Measurements from ENCODE around the gene APOBEC3C.
"Not testable (repeated sequence)": the region's sequence is repeated elsewhere in the genome, so short reads cannot be mapped to it uniquely, and the experiment has no call there.

The APOBEC3C gene

DNA sequence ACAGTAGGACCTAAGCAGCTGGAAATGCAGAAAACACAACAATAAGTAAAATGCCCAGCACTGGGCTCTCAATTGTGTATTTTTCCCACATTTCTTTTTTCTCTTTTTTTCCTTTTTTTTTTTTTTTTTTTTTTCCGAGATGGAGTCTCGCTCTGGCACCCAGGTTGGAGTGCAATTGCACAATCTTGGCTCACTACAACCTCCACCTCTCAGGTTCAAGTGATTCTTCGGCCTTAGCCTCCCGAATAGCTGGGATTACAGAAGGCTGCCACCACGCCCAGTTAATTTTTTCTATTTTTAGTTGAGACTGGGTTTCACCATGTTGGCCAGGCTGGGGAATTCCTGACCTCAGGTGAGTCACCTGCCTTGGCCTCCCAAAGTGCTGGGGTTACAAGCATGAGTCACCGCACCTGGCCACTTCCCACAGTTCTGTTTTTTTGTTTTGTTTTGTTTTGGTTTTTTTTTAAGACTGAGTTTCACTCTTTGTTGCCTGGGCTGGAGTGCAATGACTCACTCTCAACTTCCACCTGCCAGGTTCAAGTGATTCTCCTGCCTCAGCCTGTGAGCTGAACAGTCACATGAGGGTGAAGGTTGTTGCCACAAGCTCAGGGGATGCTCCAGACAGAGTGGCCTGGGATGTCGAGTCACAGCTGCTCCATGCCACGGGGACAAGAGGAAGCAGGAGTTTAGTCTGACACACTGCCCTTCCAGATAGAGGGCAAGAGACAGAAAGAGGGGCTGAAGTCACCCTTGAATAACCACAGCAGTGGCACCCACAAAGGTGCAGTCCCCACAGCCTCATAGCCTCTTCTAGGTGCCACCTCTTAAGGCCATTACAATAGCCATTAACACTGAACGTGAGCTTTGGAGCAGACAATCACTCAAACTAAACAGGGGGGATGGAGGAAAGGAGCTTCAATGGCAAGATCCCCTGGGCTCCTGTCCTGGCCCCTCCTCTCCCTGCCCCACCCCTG is 29.0 kb upstream of the APOBEC3C start:
- H3K4me1 ChIP-seq (ENCODE audit: control insufficient read depth, insufficient read depth, low read length); H3K36me3 ChIP-seq (ENCODE audit: control insufficient read depth, insufficient read depth, low read length); H3K27me3 ChIP-seq (ENCODE audit: control insufficient read depth, insufficient read depth, low read length); H3K9me3 ChIP-seq (ENCODE audit: control insufficient read depth, insufficient read depth, low read length); H3K9ac ChIP-seq (ENCODE audit: low read depth, low read length); H3K4me3 ChIP-seq (ENCODE audit: low read depth, low read length): not testable (repeated sequence)
- peak overlapping the region; percentile 51 for H3K27ac ChIP-seq (ENCODE audit: low read depth, low read length)

DNA sequence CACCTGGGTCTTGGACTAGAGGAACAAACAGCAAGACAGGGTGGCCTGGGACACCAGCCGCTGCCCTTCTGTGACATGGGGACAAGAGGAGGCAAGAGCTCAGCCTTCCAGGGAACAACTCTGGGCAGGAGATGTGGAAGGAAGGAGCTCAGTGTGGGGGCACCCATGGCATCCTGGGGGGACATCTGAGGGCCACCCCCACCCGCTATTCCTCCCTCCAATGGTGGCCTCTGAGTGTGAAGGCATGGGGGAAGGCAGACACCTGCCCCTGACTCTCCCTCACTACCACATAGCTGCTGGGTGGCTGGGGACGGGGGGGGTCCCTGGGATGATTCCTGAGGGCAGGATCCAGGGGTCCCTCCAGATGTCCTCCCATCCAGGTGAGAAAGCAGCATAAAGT is 27.4 kb upstream of the APOBEC3C start:
- no peaks in the 10 kb centered on the region for H3K36me3 ChIP-seq (ENCODE audit: control insufficient read depth, insufficient read depth, low read length)
- H3K4me1 ChIP-seq (ENCODE audit: control insufficient read depth, insufficient read depth, low read length): no peaks in the 10 kb centered on the region
- H3K4me3 ChIP-seq (ENCODE audit: low read depth, low read length): no peak overlapping the region
- H3K27ac ChIP-seq (ENCODE audit: low read depth, low read length): no peak overlapping the region
- no peaks in the 10 kb centered on the region; the same call in 1 of the 2 replicates for H3K9me3 ChIP-seq (ENCODE audit: control insufficient read depth, insufficient read depth, low read length)
- no peaks in the 10 kb centered on the region for H3K27me3 ChIP-seq (ENCODE audit: control insufficient read depth, insufficient read depth, low read length)
- H3K9ac ChIP-seq (ENCODE audit: low read depth, low read length): no peak overlapping the region

DNA sequence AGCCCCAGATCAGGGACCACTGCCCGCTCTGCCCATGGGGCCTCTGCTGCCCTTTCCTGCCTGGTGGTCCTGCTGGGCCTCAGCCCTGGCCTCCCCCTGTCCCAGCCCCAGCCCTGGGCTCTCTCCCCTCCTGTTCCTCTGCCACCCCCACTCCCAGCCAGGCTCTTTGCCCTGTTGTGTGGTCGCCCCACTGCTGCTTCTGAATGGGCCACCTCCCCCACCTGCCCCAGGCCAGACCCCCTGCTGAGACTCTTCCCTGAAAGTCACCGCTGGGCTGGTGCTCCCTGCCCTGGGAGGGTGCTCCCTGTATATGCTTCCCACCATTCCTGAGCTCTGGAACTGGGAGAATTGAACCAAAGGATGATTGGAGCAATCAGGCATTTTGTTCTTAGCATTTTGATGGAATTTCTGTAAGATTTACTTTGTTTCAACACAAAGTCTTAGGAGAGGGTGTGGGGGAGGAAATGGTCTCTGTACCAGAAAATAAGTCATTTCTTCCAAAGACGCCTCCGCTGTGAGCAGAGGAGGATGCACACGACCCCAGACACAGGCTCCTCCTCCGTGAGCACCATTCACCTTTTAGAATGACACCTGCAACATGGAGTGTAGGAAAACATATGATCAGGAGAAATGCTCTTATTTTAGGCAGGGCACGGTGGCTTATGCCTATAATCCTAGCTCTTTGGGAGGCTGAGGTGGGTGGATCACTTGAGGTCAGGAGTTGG is 26.7 kb upstream of the APOBEC3C start:
- Histone ChIP-seq H3K27me3 (ENCODE audit: control insufficient read depth, insufficient read depth, low read length) (no peaks in the 10 kb centered on the region), H3K9me3 (ENCODE audit: control insufficient read depth, insufficient read depth, low read length) (no peaks in the 10 kb centered on the region; the same call in 1 of the 2 replicates), H3K27ac (ENCODE audit: low read depth, low read length) (no peak overlapping the region)

DNA sequence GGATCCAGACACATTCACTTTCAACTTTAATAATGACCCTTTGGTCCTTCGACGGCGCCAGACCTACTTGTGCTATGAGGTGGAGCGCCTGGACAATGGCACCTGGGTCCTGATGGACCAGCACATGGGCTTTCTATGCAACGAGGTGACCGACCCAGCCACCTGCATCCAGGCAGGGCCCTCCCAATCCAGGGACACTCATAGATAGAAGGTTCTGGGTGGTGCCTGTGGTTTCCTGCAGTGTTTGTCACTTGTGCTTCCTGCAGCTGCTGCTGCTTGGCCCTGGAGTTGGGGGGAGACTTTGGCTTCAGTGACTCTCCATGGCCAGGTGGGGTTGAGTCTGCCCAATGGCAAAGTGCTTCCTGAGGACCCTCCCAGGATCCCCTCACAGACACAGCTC is 24.6 kb upstream of the APOBEC3C start:
- no peaks in the 10 kb centered on the region for H3K4me1 ChIP-seq (ENCODE audit: control insufficient read depth, insufficient read depth, low read length)

More for the DNA sequence above, 26.7 kb upstream of the APOBEC3C start:
- no peak overlapping the region for H3K9ac ChIP-seq (ENCODE audit: low read depth, low read length)
- H3K4me3 ChIP-seq (ENCODE audit: low read depth, low read length): no peak overlapping the region
- H3K36me3 ChIP-seq (ENCODE audit: control insufficient read depth, insufficient read depth, low read length): no peaks in the 10 kb centered on the region
- no peaks in the 10 kb centered on the region for H3K4me1 ChIP-seq (ENCODE audit: control insufficient read depth, insufficient read depth, low read length)

DNA sequence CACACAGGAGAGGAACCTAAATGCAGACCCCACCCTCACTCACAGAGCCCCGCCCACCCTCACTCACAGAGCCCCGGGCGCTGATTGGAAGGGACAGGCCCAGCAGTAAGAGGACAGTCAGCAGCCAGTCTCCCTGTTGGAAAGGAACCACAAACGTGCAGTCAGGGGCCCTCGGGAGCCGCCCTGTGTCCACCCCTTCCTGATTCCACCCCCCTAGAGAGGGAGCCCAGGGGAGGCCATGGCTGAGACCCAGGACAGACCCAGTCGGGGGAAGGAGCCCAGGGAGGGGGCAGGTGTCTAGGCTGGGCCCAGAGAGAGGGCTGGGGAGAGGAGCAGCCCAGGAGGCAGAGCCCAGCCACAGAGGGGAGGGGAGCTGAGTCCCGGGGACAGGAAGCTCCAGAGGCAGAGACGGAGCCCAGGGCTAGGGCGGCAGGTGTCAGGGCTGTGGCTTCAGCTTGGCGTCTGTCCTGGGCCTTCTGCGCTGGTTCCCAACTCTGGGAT is 21.1 kb upstream of the APOBEC3C start:
- H3K4me3 ChIP-seq (ENCODE audit: low read depth, low read length); H3K36me3 ChIP-seq (ENCODE audit: control insufficient read depth, insufficient read depth, low read length); H3K9ac ChIP-seq (ENCODE audit: low read depth, low read length); H3K9me3 ChIP-seq (ENCODE audit: control insufficient read depth, insufficient read depth, low read length); H3K4me1 ChIP-seq (ENCODE audit: control insufficient read depth, insufficient read depth, low read length); H3K27me3 ChIP-seq (ENCODE audit: control insufficient read depth, insufficient read depth, low read length): not testable (repeated sequence)
- peak overlapping the region; percentile 28 for H3K27ac ChIP-seq (ENCODE audit: low read depth, low read length)

More for the DNA sequence above, 24.6 kb upstream of the APOBEC3C start:
- Histone ChIP-seq H3K9me3 (ENCODE audit: control insufficient read depth, insufficient read depth, low read length) (no peaks in the 10 kb centered on the region), H3K9ac (ENCODE audit: low read depth, low read length) (no peak overlapping the region), H3K36me3 (ENCODE audit: control insufficient read depth, insufficient read depth, low read length) (no peaks in the 10 kb centered on the region), H3K27me3 (ENCODE audit: control insufficient read depth, insufficient read depth, low read length) (no peaks in the 10 kb centered on the region), H3K27ac (ENCODE audit: low read depth, low read length) (no peak overlapping the region), H3K4me3 (ENCODE audit: low read depth, low read length) (no peak overlapping the region)

DNA sequence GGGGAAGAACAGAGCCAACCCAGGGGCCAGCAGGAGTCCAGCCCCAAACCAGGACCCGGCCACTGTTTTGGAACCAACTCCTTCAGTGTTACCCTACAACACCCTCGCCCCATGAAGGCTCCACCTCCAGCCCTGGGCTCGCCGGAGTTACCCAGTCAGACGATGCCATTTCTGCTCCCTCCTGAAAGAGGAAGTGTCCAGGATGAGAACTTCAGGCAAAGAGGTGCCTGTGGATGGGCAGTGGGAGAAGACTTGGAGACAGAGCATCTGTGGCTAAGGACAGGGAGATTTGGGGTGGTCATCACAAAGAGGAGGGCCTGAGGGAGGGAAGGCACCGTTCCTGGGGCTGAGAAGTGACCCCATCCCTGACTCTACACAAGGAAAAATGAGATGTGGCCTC is 18.0 kb upstream of the APOBEC3C start:
- Histone ChIP-seq H3K9me3 (ENCODE audit: control insufficient read depth, insufficient read depth, low read length) (no peaks in the 10 kb centered on the region), H3K36me3 (ENCODE audit: control insufficient read depth, insufficient read depth, low read length) (no peaks in the 10 kb centered on the region), H3K27me3 (ENCODE audit: control insufficient read depth, insufficient read depth, low read length) (no peaks in the 10 kb centered on the region), H3K4me1 (ENCODE audit: control insufficient read depth, insufficient read depth, low read length) (no peaks in the 10 kb centered on the region; the same call in 1 of the 2 replicates), H3K27ac (ENCODE audit: low read depth, low read length) (no peak overlapping the region), H3K4me3 (ENCODE audit: low read depth, low read length) (no peak overlapping the region), H3K9ac (ENCODE audit: low read depth, low read length) (no peak overlapping the region)

DNA sequence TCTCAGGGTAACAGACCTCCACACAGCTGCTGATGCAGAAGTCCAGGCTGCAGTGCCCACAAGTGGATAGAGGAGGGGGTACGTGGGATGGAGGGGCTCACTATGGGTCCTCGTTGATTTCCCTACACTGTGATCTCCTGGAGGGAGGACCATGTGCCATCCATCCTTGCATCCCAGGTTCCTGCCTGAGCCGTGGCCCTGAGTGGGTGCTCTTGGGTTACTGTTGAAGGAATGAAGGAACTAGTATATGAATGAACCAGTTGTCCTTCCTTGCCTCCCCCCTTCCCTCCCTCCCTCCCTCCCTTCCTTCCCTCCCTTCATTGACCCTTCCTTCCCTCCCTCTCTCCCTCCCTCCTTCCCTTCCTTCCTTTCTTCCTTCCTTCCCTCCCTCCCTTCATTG is 16.5 kb upstream of the APOBEC3C start:
- no peaks in the 10 kb centered on the region for H3K36me3 ChIP-seq (ENCODE audit: control insufficient read depth, insufficient read depth, low read length)
- H3K9ac ChIP-seq (ENCODE audit: low read depth, low read length): no peak overlapping the region
- H3K27ac ChIP-seq (ENCODE audit: low read depth, low read length): peak overlapping the region; percentile 28

DNA sequence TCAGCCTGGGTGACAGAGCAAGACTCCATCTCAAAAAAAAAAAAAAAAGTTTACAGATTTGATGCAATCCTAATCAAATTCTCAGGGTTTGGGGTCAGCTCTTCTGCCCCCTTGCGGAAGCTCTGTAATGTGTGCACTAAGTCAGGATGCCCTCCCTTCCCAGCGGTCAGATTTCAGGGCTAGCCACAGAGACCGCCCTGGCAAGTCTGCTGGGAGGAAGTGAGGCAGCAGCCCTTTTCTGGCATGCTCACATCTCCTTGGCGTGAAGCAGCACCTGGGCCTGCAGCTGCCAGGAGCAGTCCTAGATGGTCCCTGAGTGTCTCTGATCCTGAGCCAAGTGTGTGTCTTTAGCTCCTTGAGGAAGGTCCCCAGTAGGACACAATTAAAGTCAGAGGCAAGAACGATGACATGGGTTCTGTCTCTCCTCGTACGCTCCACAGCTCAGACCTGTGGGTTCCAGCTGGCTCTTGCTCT is 10.9 kb upstream of the APOBEC3C start:
- Histone ChIP-seq H3K9me3 (ENCODE audit: control insufficient read depth, insufficient read depth, low read length) (no peaks in the 10 kb centered on the region), H3K27me3 (ENCODE audit: control insufficient read depth, insufficient read depth, low read length) (no peaks in the 10 kb centered on the region), H3K4me3 (ENCODE audit: low read depth, low read length) (no peak overlapping the region), H3K9ac (ENCODE audit: low read depth, low read length) (no peak overlapping the region), H3K4me1 (ENCODE audit: control insufficient read depth, insufficient read depth, low read length) (peaks cover 4% of the 10 kb centered on the region), H3K27ac (ENCODE audit: low read depth, low read length) (no peak overlapping the region), H3K36me3 (ENCODE audit: control insufficient read depth, insufficient read depth, low read length) (no peaks in the 10 kb centered on the region)

More for the DNA sequence above, 16.5 kb upstream of the APOBEC3C start:
- Histone ChIP-seq H3K27me3 (ENCODE audit: control insufficient read depth, insufficient read depth, low read length) (no peaks in the 10 kb centered on the region), H3K4me1 (ENCODE audit: control insufficient read depth, insufficient read depth, low read length) (no peaks in the 10 kb centered on the region; the same call in 1 of the 2 replicates), H3K9me3 (ENCODE audit: control insufficient read depth, insufficient read depth, low read length) (no peaks in the 10 kb centered on the region), H3K4me3 (ENCODE audit: low read depth, low read length) (no peak overlapping the region)

DNA sequence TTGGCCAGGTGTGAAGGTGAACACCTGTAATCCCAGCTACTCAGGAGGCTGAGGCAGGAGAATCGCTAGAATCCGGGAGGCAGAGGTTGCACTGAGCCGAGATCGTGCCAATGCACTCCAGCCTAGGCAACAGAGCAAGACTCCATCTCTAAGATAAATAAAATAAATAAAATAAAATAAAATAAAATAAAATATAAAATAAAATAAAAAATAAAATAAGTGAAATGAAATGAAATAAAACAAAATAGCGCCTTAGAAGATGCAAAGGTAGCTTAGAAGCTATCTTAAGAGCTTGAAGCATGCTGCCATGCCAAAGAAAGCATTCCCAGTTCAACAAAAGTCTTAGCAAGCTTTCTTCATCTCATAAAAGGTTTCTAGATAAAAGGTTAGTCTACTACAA is 6.9 kb upstream of the APOBEC3C start:
- Histone ChIP-seq H3K36me3 (ENCODE audit: control insufficient read depth, insufficient read depth, low read length) (no peaks in the 10 kb centered on the region), H3K9me3 (ENCODE audit: control insufficient read depth, insufficient read depth, low read length) (no peaks in the 10 kb centered on the region), H3K9ac (ENCODE audit: low read depth, low read length) (no peak overlapping the region), H3K4me3 (ENCODE audit: low read depth, low read length) (no peak overlapping the region), H3K4me1 (ENCODE audit: control insufficient read depth, insufficient read depth, low read length) (peaks cover 4% of the 10 kb centered on the region), H3K27ac (ENCODE audit: low read depth, low read length) (no peak overlapping the region), H3K27me3 (ENCODE audit: control insufficient read depth, insufficient read depth, low read length) (no peaks in the 10 kb centered on the region)

DNA sequence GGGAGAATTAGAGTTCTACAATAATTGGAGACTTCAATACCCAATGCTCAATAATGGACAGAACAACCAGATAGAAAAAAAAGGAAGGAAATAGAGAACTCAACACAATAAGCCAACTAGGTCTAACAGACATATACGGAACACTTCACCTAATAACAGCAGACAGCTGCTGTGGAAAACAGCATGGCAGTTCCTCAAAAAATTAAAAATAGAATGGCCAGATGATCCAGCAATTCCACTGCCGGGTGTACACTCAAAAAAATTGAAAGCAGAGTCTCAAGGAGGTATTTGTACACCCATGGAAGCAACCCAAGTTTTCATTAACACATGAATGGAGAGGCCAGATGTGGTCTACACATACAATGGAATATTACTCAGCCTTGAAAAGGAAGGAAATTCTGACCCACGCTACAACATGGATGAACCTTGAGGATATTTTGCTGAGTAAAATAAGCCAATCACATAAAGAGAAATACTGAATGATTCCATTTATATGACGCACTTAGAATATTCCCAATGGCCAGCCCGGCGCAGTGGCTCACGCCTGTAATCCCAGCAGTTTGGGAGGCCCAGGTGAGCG is 5.7 kb upstream of the APOBEC3C start:
- not testable (repeated sequence) for H3K9ac ChIP-seq (ENCODE audit: low read depth, low read length); H3K36me3 ChIP-seq (ENCODE audit: control insufficient read depth, insufficient read depth, low read length); H3K27ac ChIP-seq (ENCODE audit: low read depth, low read length); H3K27me3 ChIP-seq (ENCODE audit: control insufficient read depth, insufficient read depth, low read length); H3K4me3 ChIP-seq (ENCODE audit: low read depth, low read length); H3K9me3 ChIP-seq (ENCODE audit: control insufficient read depth, insufficient read depth, low read length); H3K4me1 ChIP-seq (ENCODE audit: control insufficient read depth, insufficient read depth, low read length)

Measured in HUES48 (cell line).